ENCODE data around the gene PROSER1.
"Not testable (repeated sequence)": the region's sequence is repeated elsewhere in the genome, so short reads cannot be mapped to it uniquely, and the experiment has no call there.

Gene PROSER1

DNA sequence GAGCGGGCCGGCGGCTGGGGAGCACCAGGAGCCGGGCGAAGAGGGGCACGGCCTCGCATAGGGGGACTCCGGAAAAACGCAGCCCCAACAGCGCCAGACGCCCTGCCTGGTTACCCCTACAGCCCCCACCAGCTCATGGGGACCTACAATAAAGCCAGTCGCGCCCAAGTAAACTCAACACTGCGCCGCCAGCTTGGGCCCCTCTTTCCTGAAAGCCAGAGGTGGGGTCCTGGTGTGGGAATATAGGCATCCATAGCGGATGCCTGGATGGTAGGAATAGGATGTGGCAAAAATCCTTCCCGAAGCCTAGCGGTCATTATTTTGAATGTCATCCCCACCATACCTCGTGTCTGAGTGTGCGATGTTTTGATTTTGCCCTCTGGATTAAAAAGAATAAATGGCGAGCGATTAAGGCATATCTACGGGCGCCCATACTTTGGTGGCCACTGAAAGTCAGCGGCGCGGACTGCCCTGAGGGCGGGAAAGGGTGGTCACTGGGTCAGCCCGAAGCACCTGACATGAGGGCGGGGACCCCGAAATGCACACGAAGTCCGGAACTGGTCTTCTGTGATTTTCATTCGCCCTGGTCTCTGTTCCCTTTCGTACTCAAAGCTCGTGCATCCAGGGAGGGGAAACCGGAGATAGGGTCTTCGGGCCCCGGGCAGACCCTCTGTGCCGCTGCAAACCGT lies at the start of gene PROSER1, which contains the start of gene NHLRC3:
PROSER1 (minus strand) TSS at position 210 of the 689 bp plus-strand sequence. CDS start 847 bp downstream, outside the sequence.
NHLRC3 (plus strand) TSS at position 577 of the 689 bp plus-strand sequence. CDS start 184 bp downstream, outside the sequence.
- Histone ChIP-seq H3K9me3 (ENCODE audit: control insufficient read depth, low read length) (no peaks in the 10 kb centered on the region), H3K36me3 (ENCODE audit: control insufficient read depth, insufficient read depth, low read length, severe bottlenecking) (peaks cover 5% of the 10 kb centered on the region), H3K4me3 (ENCODE audit: low read length) (peak within 1 kb of the TSS; percentile 99), H3K27me3 (replicated peaks; ENCODE audit: control insufficient read depth, insufficient read depth, low read length) (no peaks in the 10 kb centered on the region), H3K4me1 (ENCODE audit: control insufficient read depth, insufficient read depth, low read length) (peaks cover 40% of the 10 kb centered on the region), H3K9ac (ENCODE audit: low read length) (peak within 1 kb of the TSS; percentile 92)
- DNase-seq (ENCODE audit: low read depth) = peak; percentile 95

- H3K9me3 ChIP-seq (ENCODE audit: control insufficient read depth, low read length); H3K4me3 ChIP-seq (ENCODE audit: low read length); H3K9ac ChIP-seq (ENCODE audit: low read length); H3K4me1 ChIP-seq (ENCODE audit: control insufficient read depth, insufficient read depth, low read length); H3K36me3 ChIP-seq (ENCODE audit: control insufficient read depth, insufficient read depth, low read length, severe bottlenecking); DNase-seq (ENCODE audit: low read depth); H3K27me3 ChIP-seq (replicated peaks; ENCODE audit: control insufficient read depth, insufficient read depth, low read length): not testable (repeated sequence)
These were observed 48.5 kb upstream of the PROSER1 start for GRCh38 chr13:39086251-39086945.

DNA sequence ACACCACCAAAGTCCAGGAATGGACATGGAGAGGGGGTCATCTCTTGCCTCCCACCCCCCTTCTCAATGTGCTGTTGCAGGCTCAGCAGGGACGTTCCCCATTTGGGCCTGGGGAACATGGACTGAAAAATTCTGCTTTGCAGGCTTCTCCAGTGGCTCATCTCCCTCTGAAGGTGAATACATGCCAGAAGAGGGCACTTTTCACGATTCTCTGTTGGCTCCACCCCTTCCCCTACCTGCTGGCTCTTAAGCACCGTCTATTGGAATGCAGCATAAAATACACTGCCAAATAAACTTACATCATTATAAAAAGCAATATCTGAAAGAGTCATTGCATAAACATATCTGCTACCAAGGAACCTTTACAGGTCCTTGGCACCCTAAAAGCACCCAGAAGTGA lies 36.1 kb upstream of the PROSER1 start:
- no peak for DNase-seq (ENCODE audit: low read depth)
- H3K4me3 ChIP-seq (ENCODE audit: low read length) = no peak overlapping the region

GRCh38 chr13:39072842-39073241 lies 35.0 kb upstream of the PROSER1 start:
- no peaks in the 10 kb centered on the region for H3K4me1 ChIP-seq (ENCODE audit: control insufficient read depth, insufficient read depth, low read length)
- no peak overlapping the region for H3K4me3 ChIP-seq (ENCODE audit: low read length)
- H3K27me3 ChIP-seq (replicated peaks; ENCODE audit: control insufficient read depth, insufficient read depth, low read length) = peaks cover 5% of the 10 kb centered on the region
- DNase-seq (ENCODE audit: low read depth) = no peak
- peaks cover 9% of the 10 kb centered on the region for H3K36me3 ChIP-seq (ENCODE audit: control insufficient read depth, insufficient read depth, low read length, severe bottlenecking)
- H3K9me3 ChIP-seq (ENCODE audit: control insufficient read depth, low read length) = peaks cover 7% of the 10 kb centered on the region
- H3K9ac ChIP-seq (ENCODE audit: low read length) = no peak overlapping the region

More for the DNA sequence above, 36.1 kb upstream of the PROSER1 start:
- no peaks in the 10 kb centered on the region for H3K4me1 ChIP-seq (ENCODE audit: control insufficient read depth, insufficient read depth, low read length)
- peaks cover 13% of the 10 kb centered on the region for H3K9me3 ChIP-seq (ENCODE audit: control insufficient read depth, low read length)
- peaks cover 3% of the 10 kb centered on the region for H3K36me3 ChIP-seq (ENCODE audit: control insufficient read depth, insufficient read depth, low read length, severe bottlenecking)
- H3K9ac ChIP-seq (ENCODE audit: low read length) = no peak overlapping the region
- H3K27me3 ChIP-seq (replicated peaks; ENCODE audit: control insufficient read depth, insufficient read depth, low read length) = peaks cover 5% of the 10 kb centered on the region

- H3K4me3 ChIP-seq (ENCODE audit: low read length) = no peak overlapping the region
- no peak for DNase-seq (ENCODE audit: low read depth)
- no peaks in the 10 kb centered on the region for H3K27me3 ChIP-seq (replicated peaks; ENCODE audit: control insufficient read depth, insufficient read depth, low read length)
These were observed 24.1 kb upstream of the PROSER1 start for GRCh38 chr13:39062004-39062403.

DNA sequence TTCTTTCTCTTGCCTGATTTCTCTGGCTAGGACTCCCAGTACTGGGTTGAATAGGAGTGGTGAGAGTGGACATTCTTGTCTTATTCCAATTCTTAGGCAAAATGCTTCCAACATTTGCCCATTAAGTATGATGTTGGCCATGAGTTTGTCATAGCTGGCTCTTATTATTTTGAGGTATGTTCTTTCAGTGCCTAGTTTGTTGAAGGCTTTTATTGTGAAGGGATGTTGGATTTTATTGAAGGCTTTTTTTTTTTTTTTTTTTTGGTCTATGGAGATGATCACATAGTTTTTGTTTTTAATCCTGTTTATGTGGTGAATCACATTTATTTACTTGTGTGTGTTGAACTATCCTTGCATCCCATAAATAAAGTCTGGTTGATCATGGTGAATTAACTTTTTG lies 20.2 kb upstream of the PROSER1 start:
- no peaks in the 10 kb centered on the region for H3K9me3 ChIP-seq (ENCODE audit: control insufficient read depth, low read length)
- no peaks in the 10 kb centered on the region for H3K27me3 ChIP-seq (replicated peaks; ENCODE audit: control insufficient read depth, insufficient read depth, low read length)
- H3K4me3 ChIP-seq (ENCODE audit: low read length) = no peak overlapping the region
- no peaks in the 10 kb centered on the region for H3K4me1 ChIP-seq (ENCODE audit: control insufficient read depth, insufficient read depth, low read length)
- H3K9ac ChIP-seq (ENCODE audit: low read length) = no peak overlapping the region
- peaks cover 4% of the 10 kb centered on the region for H3K36me3 ChIP-seq (ENCODE audit: control insufficient read depth, insufficient read depth, low read length, severe bottlenecking)
- DNase-seq (ENCODE audit: low read depth) = no peak

More at GRCh38 chr13:39062004-39062403, 24.1 kb upstream of the PROSER1 start:
- H3K9ac ChIP-seq (ENCODE audit: low read length) = no peak overlapping the region
- H3K9me3 ChIP-seq (ENCODE audit: control insufficient read depth, low read length) = no peaks in the 10 kb centered on the region
- H3K36me3 ChIP-seq (ENCODE audit: control insufficient read depth, insufficient read depth, low read length, severe bottlenecking) = peaks cover 3% of the 10 kb centered on the region
- no peaks in the 10 kb centered on the region for H3K4me1 ChIP-seq (ENCODE audit: control insufficient read depth, insufficient read depth, low read length)

DNA sequence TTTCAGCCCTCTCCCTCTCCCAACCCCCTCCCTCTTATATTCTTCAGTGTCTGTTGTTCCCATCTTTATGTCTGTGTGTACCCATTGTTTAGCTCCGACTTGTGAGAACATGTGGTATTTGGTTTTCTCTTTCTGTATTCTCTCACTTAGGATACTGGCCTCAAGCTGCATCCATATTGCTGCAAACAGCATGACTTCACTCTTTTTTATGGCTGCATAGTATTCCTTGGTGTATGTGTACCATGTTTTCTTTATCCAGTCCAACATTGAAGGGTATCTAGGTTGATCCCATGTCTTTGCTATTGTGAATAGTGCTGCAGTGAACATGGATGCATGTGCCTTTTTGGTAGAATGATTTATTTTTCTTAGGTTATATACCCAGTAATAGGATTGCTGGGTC lies 18.1 kb upstream of the PROSER1 start:
- H3K9me3 ChIP-seq (ENCODE audit: control insufficient read depth, low read length) = no peaks in the 10 kb centered on the region
- H3K4me1 ChIP-seq (ENCODE audit: control insufficient read depth, insufficient read depth, low read length) = no peaks in the 10 kb centered on the region
- no peak for DNase-seq (ENCODE audit: low read depth)
- H3K36me3 ChIP-seq (ENCODE audit: control insufficient read depth, insufficient read depth, low read length, severe bottlenecking) = peaks cover 13% of the 10 kb centered on the region
- no peak overlapping the region for H3K9ac ChIP-seq (ENCODE audit: low read length)
- H3K27me3 ChIP-seq (replicated peaks; ENCODE audit: control insufficient read depth, insufficient read depth, low read length) = no peaks in the 10 kb centered on the region
- H3K4me3 ChIP-seq (ENCODE audit: low read length) = no peak overlapping the region

GRCh38 chr13:39054112-39054511 lies 16.2 kb upstream of the PROSER1 start:
- no peak for DNase-seq (ENCODE audit: low read depth)
- Histone ChIP-seq H3K9me3 (ENCODE audit: control insufficient read depth, low read length) (no peaks in the 10 kb centered on the region), H3K9ac (ENCODE audit: low read length) (no peak overlapping the region), H3K27me3 (replicated peaks; ENCODE audit: control insufficient read depth, insufficient read depth, low read length) (no peaks in the 10 kb centered on the region), H3K4me1 (ENCODE audit: control insufficient read depth, insufficient read depth, low read length) (no peaks in the 10 kb centered on the region), H3K36me3 (ENCODE audit: control insufficient read depth, insufficient read depth, low read length, severe bottlenecking) (peaks cover 13% of the 10 kb centered on the region), H3K4me3 (ENCODE audit: low read length) (no peak overlapping the region)

GRCh38 chr13:39052944-39053343 lies 15.1 kb upstream of the PROSER1 start:
- peaks cover 13% of the 10 kb centered on the region for H3K36me3 ChIP-seq (ENCODE audit: control insufficient read depth, insufficient read depth, low read length, severe bottlenecking)
- DNase-seq (ENCODE audit: low read depth) = no peak

DNA sequence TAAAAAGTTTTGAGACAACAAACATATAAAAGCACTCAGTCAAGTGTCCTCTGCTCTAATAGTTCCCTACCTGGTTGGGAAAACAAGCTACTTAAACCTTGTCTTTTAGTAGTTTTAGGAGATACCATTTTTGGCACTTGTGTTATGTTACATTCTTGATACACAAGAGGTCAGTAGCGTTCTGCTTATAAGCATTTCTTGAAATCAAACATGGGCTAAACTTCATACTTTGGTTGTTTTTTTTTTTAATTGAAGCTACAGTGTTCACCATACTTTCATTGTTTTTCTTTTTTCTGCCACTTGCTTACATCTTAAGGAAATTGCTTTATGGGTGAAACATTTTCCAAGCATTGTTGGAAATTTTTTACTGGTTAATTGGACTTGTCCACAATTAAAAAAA lies 13.3 kb upstream of the PROSER1 start:
- no peaks in the 10 kb centered on the region for H3K27me3 ChIP-seq (replicated peaks; ENCODE audit: control insufficient read depth, insufficient read depth, low read length)
- H3K9me3 ChIP-seq (ENCODE audit: control insufficient read depth, low read length) = no peaks in the 10 kb centered on the region
- no peaks in the 10 kb centered on the region for H3K4me1 ChIP-seq (ENCODE audit: control insufficient read depth, insufficient read depth, low read length)
- peaks cover 13% of the 10 kb centered on the region for H3K36me3 ChIP-seq (ENCODE audit: control insufficient read depth, insufficient read depth, low read length, severe bottlenecking)
- H3K4me3 ChIP-seq (ENCODE audit: low read length) = no peak overlapping the region
- DNase-seq (ENCODE audit: low read depth) = peak; percentile 77
- H3K9ac ChIP-seq (ENCODE audit: low read length) = no peak overlapping the region

More at GRCh38 chr13:39052944-39053343, 15.1 kb upstream of the PROSER1 start:
- Histone ChIP-seq H3K27me3 (replicated peaks; ENCODE audit: control insufficient read depth, insufficient read depth, low read length) (no peaks in the 10 kb centered on the region), H3K9ac (ENCODE audit: low read length) (no peak overlapping the region), H3K4me3 (ENCODE audit: low read length) (no peak overlapping the region), H3K9me3 (ENCODE audit: control insufficient read depth, low read length) (no peaks in the 10 kb centered on the region), H3K4me1 (ENCODE audit: control insufficient read depth, insufficient read depth, low read length) (no peaks in the 10 kb centered on the region)

DNA sequence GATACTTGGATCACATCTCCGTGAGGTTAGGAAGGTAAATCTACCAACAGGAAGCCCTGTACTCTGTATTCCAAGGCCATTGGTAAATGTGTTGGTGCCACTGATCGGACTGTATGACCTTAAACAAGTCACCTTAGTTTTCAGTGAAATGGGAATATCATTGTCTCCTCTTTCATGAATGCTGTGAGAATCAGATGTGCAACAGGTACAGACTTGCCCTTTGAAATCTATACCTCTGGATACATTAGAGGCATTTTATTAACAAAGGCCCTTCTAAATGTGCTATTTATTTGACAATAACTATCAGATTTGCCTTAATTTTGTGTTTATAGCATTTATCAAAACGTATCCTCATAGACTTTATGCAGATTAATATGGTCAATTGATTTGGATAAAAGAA lies 11.4 kb upstream of the PROSER1 start:
- peaks cover 27% of the 10 kb centered on the region for H3K36me3 ChIP-seq (ENCODE audit: control insufficient read depth, insufficient read depth, low read length, severe bottlenecking)
- no peak for DNase-seq (ENCODE audit: low read depth)
- H3K27me3 ChIP-seq (replicated peaks; ENCODE audit: control insufficient read depth, insufficient read depth, low read length) = no peaks in the 10 kb centered on the region
- H3K4me3 ChIP-seq (ENCODE audit: low read length) = no peak overlapping the region
- no peaks in the 10 kb centered on the region for H3K9me3 ChIP-seq (ENCODE audit: control insufficient read depth, low read length)
- no peaks in the 10 kb centered on the region for H3K4me1 ChIP-seq (ENCODE audit: control insufficient read depth, insufficient read depth, low read length)
- no peak overlapping the region for H3K9ac ChIP-seq (ENCODE audit: low read length)
